HCT116 (cell line): ENCODE measurements around the gene NOS2. TPM values are rescaled to one million over a fixed set of nuclear protein-coding genes. Genes with fewer than 3 reads are reported as not detected.

Experiments
- ATAC-seq: fragments of 200-7000 bp; cut with Tn5 transposase; 2 replicates; pipeline ENCODE4 v1.9.1; 2020; ENCODE audit warnings: mild to moderate bottlenecking, moderate library complexity
- BruUV-seq: library from RNA; stranded (reverse); fragments of 400-500 nt; replicated peaks from 2 replicates; lab custom pipeline; 2021; lab: Mats Ljungman, UMichigan
- CTCF ChIA-PET: fragments of 300-600 bp; sonication (Branson Sonifier 250); formaldehyde crosslinking; loops from one replicate; lab custom pipeline; 2021; ENCODE audit warnings: antibody characterized with exemption; lab: Charles Lee
- POLR2A ChIA-PET: fragments of 300-600, 350-600 bp; sonication (Branson Sonifier 250); formaldehyde crosslinking; loops from one replicate; lab custom pipeline; 2021; ENCODE audit warnings: antibody characterized with exemption; lab: Charles Lee
- RAD21 ChIA-PET, 2 experiments: fragments of 300-600 bp; sonication (Branson Sonifier 250); formaldehyde crosslinking; loops; one replicate each; lab custom pipeline; 2023; ENCODE audit warnings: low total read pairs in 2 of 2; ENCODE audit not compliant: uncharacterized antibody in 2 of 2, unreplicated experiment in 2 of 2, low non-redundant PET in 1 of 2; lab: Charles Lee
- DNase-seq: peaks from one replicate; pipeline ENCODE4 v3.0.0-alpha.2; 2010; ENCODE audit warnings: low read depth, low spot score
- H2AFZ ChIP-seq: fragments of 200-600 bp; shearing (Covaris generic), sonication (generic); 2 replicates; pipeline ENCODE4 v1.6.1; 2017; ENCODE audit warnings: low read depth, mixed run types, mixed read lengths, antibody characterized with exemption, low read length; ENCODE audit not compliant: poor library complexity, severe bottlenecking
- H3K27ac ChIP-seq: 2 replicates; pipeline ENCODE4 v1.5.1; 2012; ENCODE audit warnings: low read depth, low read length
- H3K27me3 ChIP-seq: fragments of 200-600 bp; sonication (generic); 2 replicates; pipeline ENCODE4 v1.6.1; 2016; ENCODE audit warnings: mixed run types, low read length, mixed read lengths; ENCODE audit not compliant: insufficient read depth
- H3K36me3 ChIP-seq, 2 experiments: fragments of 200-500 bp in 1 of 2; fragments of 200-600 bp in 1 of 2; sonication (Bioruptor generic) in 1 of 2; sonication (generic) in 1 of 2; 2 replicates each; pipeline versions ENCODE4 v1.5.1 to v1.6.1; 2014 to 2016; ENCODE audit warnings: low read length in 2 of 2, inconsistent platforms in 1 of 2, mixed read lengths in 1 of 2, mixed run types in 1 of 2; ENCODE audit not compliant: insufficient read depth in 2 of 2, control insufficient read depth in 1 of 2
- H3K4me1 ChIP-seq, 2 experiments: fragments of 200-600 bp in 1 of 2; sonication (generic) in 1 of 2; 2 replicates each; pipeline versions ENCODE4 v1.5.1 to v1.6.1; 2012 to 2017; ENCODE audit warnings: low read length in 2 of 2, inconsistent platforms in 1 of 2, mild to moderate bottlenecking in 1 of 2, mixed read lengths in 1 of 2, mixed run types in 1 of 2, moderate library complexity in 1 of 2; ENCODE audit not compliant: insufficient read depth in 2 of 2, control insufficient read depth in 1 of 2
- H3K4me2 ChIP-seq: fragments of 200-600 bp; sonication (generic); 2 replicates; pipeline ENCODE4 v1.6.1; 2017; ENCODE audit warnings: mixed run types, low read length, mixed read lengths
- H3K4me3 ChIP-seq, 2 experiments: fragments of 200-600 bp in 1 of 2; sonication (generic) in 1 of 2; replicated peaks in 1 of 2; 2 replicates each; pipeline ENCODE4 v1.5.1; 2011 to 2016; ENCODE audit warnings: low read length in 2 of 2, control low read depth in 1 of 2, low read depth in 1 of 2, mild to moderate bottlenecking in 1 of 2, mixed read lengths in 1 of 2, mixed run types in 1 of 2
- H3K79me2 ChIP-seq: fragments of 200-600 bp; sonication (generic); 2 replicates; pipeline ENCODE4 v1.6.1; 2017; ENCODE audit warnings: mild to moderate bottlenecking, mixed run types, low read length, moderate library complexity, mixed read lengths; ENCODE audit not compliant: insufficient read depth
- H3K9ac ChIP-seq: fragments of 200-600 bp; sonication (generic); 2 replicates; pipeline ENCODE4 v1.6.1; 2016; ENCODE audit warnings: low read length, mixed read lengths
- H3K9me2 ChIP-seq: fragments of 200-600 bp; sonication (generic), shearing (Covaris generic); 2 replicates; pipeline ENCODE4 v1.6.1; 2017; ENCODE audit warnings: mixed run types, mild to moderate bottlenecking, moderate library complexity; ENCODE audit not compliant: insufficient read depth
- H3K9me3 ChIP-seq, 2 experiments: fragments of 200-500 bp in 1 of 2; fragments of 200-600 bp in 1 of 2; sonication (Bioruptor generic) in 1 of 2; sonication (generic) in 1 of 2; 2 replicates each; pipeline ENCODE4 v1.6.1; 2014 to 2017; ENCODE audit warnings: low read length in 2 of 2, mixed read lengths in 2 of 2, inconsistent platforms in 1 of 2, low read depth in 1 of 2, mild to moderate bottlenecking in 1 of 2, mixed run types in 1 of 2, moderate library complexity in 1 of 2; ENCODE audit not compliant: control insufficient read depth in 1 of 2, insufficient read depth in 1 of 2
- H4K20me1 ChIP-seq: fragments of 200-600 bp; sonication (generic), shearing (Covaris generic); 2 replicates; pipeline ENCODE4 v1.6.1; 2017; ENCODE audit warnings: mixed run types, mild to moderate bottlenecking, moderate library complexity; ENCODE audit not compliant: insufficient read depth
- CEBPB ChIP-seq: IDR thresholded peaks from 2 replicates; pipeline ENCODE4 v1.6.1; 2012; ENCODE audit warnings: low read depth
- EGR1 ChIP-seq: IDR thresholded peaks from 2 replicates; pipeline ENCODE4 v1.6.1; 2012; ENCODE audit warnings: low read depth
- ELF1 ChIP-seq: IDR thresholded peaks from 2 replicates; pipeline ENCODE4 v1.6.1; 2012; ENCODE audit warnings: low read depth, borderline replicate concordance
- EZH2 ChIP-seq: fragments of 200-600 bp; sonication (generic); IDR thresholded peaks from 2 replicates; pipeline ENCODE4 v1.6.1; 2017; ENCODE audit warnings: antibody characterized with exemption, mixed run types
- EZH2phosphoT487 ChIP-seq: fragments of 200-600 bp; IDR thresholded peaks from 2 replicates; pipeline ENCODE4 v1.6.1; 2018; ENCODE audit warnings: antibody characterized with exemption, borderline replicate concordance
- FOSL1 ChIP-seq: IDR thresholded peaks from 2 replicates; pipeline ENCODE4 v1.6.1; 2012; ENCODE audit warnings: low read depth
- JUND ChIP-seq: IDR thresholded peaks from 2 replicates; pipeline ENCODE4 v1.6.1; 2012
- POLR2A ChIP-seq: IDR thresholded peaks from 2 replicates; pipeline ENCODE4 v1.7.0; 2011; ENCODE audit warnings: borderline replicate concordance; ENCODE audit not compliant: insufficient read depth, insufficient read length; ENCODE audit errors: extremely low read depth
- POLR2AphosphoS5 ChIP-seq: IDR thresholded peaks from 2 replicates; pipeline ENCODE4 v1.6.1; 2011; ENCODE audit warnings: mild to moderate bottlenecking, low read depth, low read length, moderate library complexity
- RAD21 ChIP-seq: IDR thresholded peaks from 2 replicates; pipeline ENCODE4 v1.6.1; 2012; ENCODE audit warnings: low read depth, mild to moderate bottlenecking
- SP1 ChIP-seq: IDR thresholded peaks from 2 replicates; pipeline ENCODE4 v1.6.1; 2012; ENCODE audit warnings: low read depth
- TCF7L2 ChIP-seq: IDR thresholded peaks from 2 replicates; pipeline ENCODE4 v1.7.0; 2011; ENCODE audit warnings: borderline replicate concordance, inconsistent platforms; ENCODE audit not compliant: insufficient read depth, insufficient read length; ENCODE audit errors: extremely low read depth
- YY1 ChIP-seq: IDR thresholded peaks from 2 replicates; pipeline ENCODE4 v1.6.1; 2011; ENCODE audit warnings: low read length, low read depth, moderate library complexity, mild to moderate bottlenecking; ENCODE audit not compliant: insufficient replicate concordance; ENCODE audit errors: extremely low read depth
- ZFX ChIP-seq: fragments of 450-650 bp; IDR thresholded peaks from 2 replicates; pipeline ENCODE4 v1.6.1; 2017
- intact Hi-C: fragments of 100-400 bp; cut with micrococcal nuclease; formaldehyde crosslinking; loops from 2 replicates; pipeline ENCODE4 v1.10.0; 2022
- total RNA-seq: library from RNA; stranded (reverse); gene quantifications from one replicate; pipeline ENCODE4 v1.2.1, GENCODE V29; 2021; ENCODE audit not compliant: unreplicated experiment
- TF ChIP-seq, protein P1 (sequence below), 3 experiments: fragments of 200-600 bp in 1 of 3; sonication (generic) in 1 of 3; IDR thresholded peaks in 2 of 3; conservative IDR thresholded peaks in 1 of 3; 2 replicates each; pipeline ENCODE4 v1.5.1; 2012 to 2017; ENCODE audit warnings: low read depth in 2 of 3, low read length in 2 of 3, antibody characterized with exemption in 1 of 3, borderline replicate concordance in 1 of 3, control low read depth in 1 of 3, mild to moderate bottlenecking in 1 of 3, mixed read lengths in 1 of 3, mixed run types in 1 of 3, moderate library complexity in 1 of 3; ENCODE audit not compliant: insufficient read depth in 1 of 3
- TF ChIP-seq, protein P2 (sequence below): IDR thresholded peaks from 2 replicates; pipeline ENCODE4 v1.6.1; 2012; ENCODE audit warnings: low read depth
- TF ChIP-seq, protein P3 (sequence below): IDR thresholded peaks from 2 replicates; pipeline ENCODE4 v1.6.1; 2011; ENCODE audit warnings: mild to moderate bottlenecking, low read length, moderate library complexity; ENCODE audit not compliant: insufficient replicate concordance; ENCODE audit errors: extremely low read depth
- TF ChIP-seq, protein P4 (sequence below): IDR thresholded peaks from 2 replicates; pipeline ENCODE4 v1.6.1; 2012

Gene NOS2
- total RNA-seq, 1 experiment from 2014 or later = 0.07 TPM

DNA sequence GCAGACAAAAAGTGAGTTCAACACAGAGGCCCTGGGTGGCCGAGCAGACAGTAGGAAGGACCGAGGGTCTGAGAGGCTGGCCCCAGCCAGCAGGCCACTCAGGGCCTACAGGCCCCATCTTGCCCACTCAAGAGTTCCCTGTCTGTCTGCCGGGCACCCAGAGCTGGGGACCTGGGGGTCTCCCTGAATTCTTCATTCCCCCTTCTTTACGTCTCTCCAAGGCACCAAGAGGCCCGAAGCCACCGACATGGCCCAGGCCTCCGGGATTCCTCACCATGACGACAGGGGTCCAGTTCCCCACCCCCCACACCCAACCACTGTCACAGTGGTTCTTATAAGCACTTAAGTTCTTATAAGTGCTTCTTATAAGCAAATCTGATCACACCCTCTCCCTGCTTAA lies 49.2 kb downstream of the NOS2 start:
- no peaks in the 10 kb centered on the region for H3K79me2 ChIP-seq
- no peak for ATAC-seq
- H3K36me3 ChIP-seq = no peaks in the 10 kb centered on the region
- no peaks in the 10 kb centered on the region for H3K9me2 ChIP-seq
- no peaks in the 10 kb centered on the region for H4K20me1 ChIP-seq
- ChIA-PET CTCF (no interaction called here), RAD21 (no interaction called here), POLR2A (no interaction called here)
- intact Hi-C loops = no loop called here
- DNase-seq = no peak
- no peak overlapping the region for H3K4me2 ChIP-seq
- peaks cover 0 to 4% of the 10 kb centered on the region in 2 experiments; a peak in 1 of 4 replicates for H3K4me1 ChIP-seq
- H3K9ac ChIP-seq = no peak overlapping the region
- no peak overlapping the region for H3K27ac ChIP-seq
- TF ChIP-seq CEBPB = no peak
- TF ChIP-seq POLR2A = no peak
- no peak for TF ChIP-seq EGR1
- TF ChIP-seq, protein P1, sequence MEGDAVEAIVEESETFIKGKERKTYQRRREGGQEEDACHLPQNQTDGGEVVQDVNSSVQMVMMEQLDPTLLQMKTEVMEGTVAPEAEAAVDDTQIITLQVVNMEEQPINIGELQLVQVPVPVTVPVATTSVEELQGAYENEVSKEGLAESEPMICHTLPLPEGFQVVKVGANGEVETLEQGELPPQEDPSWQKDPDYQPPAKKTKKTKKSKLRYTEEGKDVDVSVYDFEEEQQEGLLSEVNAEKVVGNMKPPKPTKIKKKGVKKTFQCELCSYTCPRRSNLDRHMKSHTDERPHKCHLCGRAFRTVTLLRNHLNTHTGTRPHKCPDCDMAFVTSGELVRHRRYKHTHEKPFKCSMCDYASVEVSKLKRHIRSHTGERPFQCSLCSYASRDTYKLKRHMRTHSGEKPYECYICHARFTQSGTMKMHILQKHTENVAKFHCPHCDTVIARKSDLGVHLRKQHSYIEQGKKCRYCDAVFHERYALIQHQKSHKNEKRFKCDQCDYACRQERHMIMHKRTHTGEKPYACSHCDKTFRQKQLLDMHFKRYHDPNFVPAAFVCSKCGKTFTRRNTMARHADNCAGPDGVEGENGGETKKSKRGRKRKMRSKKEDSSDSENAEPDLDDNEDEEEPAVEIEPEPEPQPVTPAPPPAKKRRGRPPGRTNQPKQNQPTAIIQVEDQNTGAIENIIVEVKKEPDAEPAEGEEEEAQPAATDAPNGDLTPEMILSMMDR (IDR thresholded peaks at IDR 0.05 in 2 of 3, conservative IDR thresholded peaks at IDR 0.05 in 1 of 3; ENCODE audit: borderline replicate concordance in 1 of 3, insufficient read depth in 1 of 3, low read depth in 2 of 3, low read length in 2 of 3) = no peak
- no peak for TF ChIP-seq FOSL1
- no peak for TF ChIP-seq YY1
- no peak for TF ChIP-seq ELF1
- TF ChIP-seq TCF7L2 = no peak
- TF ChIP-seq, protein P2, sequence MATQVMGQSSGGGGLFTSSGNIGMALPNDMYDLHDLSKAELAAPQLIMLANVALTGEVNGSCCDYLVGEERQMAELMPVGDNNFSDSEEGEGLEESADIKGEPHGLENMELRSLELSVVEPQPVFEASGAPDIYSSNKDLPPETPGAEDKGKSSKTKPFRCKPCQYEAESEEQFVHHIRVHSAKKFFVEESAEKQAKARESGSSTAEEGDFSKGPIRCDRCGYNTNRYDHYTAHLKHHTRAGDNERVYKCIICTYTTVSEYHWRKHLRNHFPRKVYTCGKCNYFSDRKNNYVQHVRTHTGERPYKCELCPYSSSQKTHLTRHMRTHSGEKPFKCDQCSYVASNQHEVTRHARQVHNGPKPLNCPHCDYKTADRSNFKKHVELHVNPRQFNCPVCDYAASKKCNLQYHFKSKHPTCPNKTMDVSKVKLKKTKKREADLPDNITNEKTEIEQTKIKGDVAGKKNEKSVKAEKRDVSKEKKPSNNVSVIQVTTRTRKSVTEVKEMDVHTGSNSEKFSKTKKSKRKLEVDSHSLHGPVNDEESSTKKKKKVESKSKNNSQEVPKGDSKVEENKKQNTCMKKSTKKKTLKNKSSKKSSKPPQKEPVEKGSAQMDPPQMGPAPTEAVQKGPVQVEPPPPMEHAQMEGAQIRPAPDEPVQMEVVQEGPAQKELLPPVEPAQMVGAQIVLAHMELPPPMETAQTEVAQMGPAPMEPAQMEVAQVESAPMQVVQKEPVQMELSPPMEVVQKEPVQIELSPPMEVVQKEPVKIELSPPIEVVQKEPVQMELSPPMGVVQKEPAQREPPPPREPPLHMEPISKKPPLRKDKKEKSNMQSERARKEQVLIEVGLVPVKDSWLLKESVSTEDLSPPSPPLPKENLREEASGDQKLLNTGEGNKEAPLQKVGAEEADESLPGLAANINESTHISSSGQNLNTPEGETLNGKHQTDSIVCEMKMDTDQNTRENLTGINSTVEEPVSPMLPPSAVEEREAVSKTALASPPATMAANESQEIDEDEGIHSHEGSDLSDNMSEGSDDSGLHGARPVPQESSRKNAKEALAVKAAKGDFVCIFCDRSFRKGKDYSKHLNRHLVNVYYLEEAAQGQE = no peak
- TF ChIP-seq SP1 = no peak
- TF ChIP-seq ZFX = no peak
- no peak for TF ChIP-seq EZH2
- no peak for TF ChIP-seq EZH2phosphoT487
- TF ChIP-seq RAD21 = no peak
- TF ChIP-seq, protein P3, sequence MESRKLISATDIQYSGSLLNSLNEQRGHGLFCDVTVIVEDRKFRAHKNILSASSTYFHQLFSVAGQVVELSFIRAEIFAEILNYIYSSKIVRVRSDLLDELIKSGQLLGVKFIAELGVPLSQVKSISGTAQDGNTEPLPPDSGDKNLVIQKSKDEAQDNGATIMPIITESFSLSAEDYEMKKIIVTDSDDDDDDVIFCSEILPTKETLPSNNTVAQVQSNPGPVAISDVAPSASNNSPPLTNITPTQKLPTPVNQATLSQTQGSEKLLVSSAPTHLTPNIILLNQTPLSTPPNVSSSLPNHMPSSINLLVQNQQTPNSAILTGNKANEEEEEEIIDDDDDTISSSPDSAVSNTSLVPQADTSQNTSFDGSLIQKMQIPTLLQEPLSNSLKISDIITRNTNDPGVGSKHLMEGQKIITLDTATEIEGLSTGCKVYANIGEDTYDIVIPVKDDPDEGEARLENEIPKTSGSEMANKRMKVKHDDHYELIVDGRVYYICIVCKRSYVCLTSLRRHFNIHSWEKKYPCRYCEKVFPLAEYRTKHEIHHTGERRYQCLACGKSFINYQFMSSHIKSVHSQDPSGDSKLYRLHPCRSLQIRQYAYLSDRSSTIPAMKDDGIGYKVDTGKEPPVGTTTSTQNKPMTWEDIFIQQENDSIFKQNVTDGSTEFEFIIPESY = no peak
- TF ChIP-seq, protein P4, sequence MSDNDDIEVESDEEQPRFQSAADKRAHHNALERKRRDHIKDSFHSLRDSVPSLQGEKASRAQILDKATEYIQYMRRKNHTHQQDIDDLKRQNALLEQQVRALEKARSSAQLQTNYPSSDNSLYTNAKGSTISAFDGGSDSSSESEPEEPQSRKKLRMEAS = no peak
- no peak for TF ChIP-seq POLR2AphosphoS5
- no peak for TF ChIP-seq JUND
- BruUV-seq = no TSS peak
- no peak overlapping the region for H2AFZ ChIP-seq
- no peaks in the 10 kb centered on the region for H3K27me3 ChIP-seq
- no peak overlapping the region for H3K4me3 ChIP-seq
- no peaks in the 10 kb centered on the region for H3K9me3 ChIP-seq
